Activated naive CD8-positive, alpha-beta T cell treated with anti-CD3 and anti-CD28 coated beads for 36 hours (primary cell): ENCODE data around the gene NRXN2. TPM values are rescaled to one million over a fixed set of nuclear protein-coding genes. Genes with fewer than 3 reads are reported as not detected.

Experiments
- DNase-seq: peaks from one replicate; pipeline ENCODE4 v3.0.0; 2021
- H3K27ac Mint-ChIP-seq: one replicate; pipeline ENCODE4 v1.8.0; 2022; ENCODE audit warnings: mild to moderate bottlenecking, moderate library complexity, mixed read lengths
- H3K27me3 Mint-ChIP-seq: one replicate; pipeline ENCODE4 v1.8.0; 2022; ENCODE audit warnings: mild to moderate bottlenecking, mixed read lengths
- H3K36me3 Mint-ChIP-seq: one replicate; pipeline ENCODE4 v1.8.0; 2021; ENCODE audit warnings: mild to moderate bottlenecking, mixed read lengths
- H3K4me1 Mint-ChIP-seq: one replicate; pipeline ENCODE4 v1.8.0; 2021; ENCODE audit warnings: mixed read lengths
- H3K4me3 Mint-ChIP-seq: one replicate; pipeline ENCODE4 v1.8.0; 2022; ENCODE audit warnings: mild to moderate bottlenecking, moderate library complexity, mixed read lengths
- H3K9me3 Mint-ChIP-seq: one replicate; pipeline ENCODE4 v1.8.0; 2022; ENCODE audit warnings: mixed read lengths
- total RNA-seq, 2 experiments: library from RNA; stranded (reverse); gene quantifications; one replicate each; pipeline ENCODE4 v1.2.3, GENCODE V29; 2021

Gene NRXN2
- total RNA-seq, 2 experiments from 2014 or later = 0.20 to 0.58 TPM

DNA sequence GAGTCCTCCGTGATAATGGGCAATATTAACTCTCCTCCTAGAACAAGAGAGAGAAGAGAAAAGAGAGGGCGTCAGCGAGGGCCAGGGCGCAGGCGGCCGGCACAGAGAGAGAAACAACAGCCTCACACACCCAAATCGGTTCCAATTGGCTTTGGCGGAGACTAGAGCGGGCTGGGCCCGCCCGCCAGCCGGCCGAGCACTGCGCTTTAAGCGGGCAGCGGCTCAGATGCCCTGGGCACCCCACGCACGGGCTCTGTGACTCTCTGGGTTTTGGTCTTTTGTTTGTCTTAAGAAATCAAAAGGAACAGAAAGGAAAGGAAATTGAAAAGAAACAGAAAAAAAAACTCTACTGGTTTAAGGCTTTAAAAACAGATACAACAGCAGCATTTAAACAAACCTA lies 115.0 kb downstream of the NRXN2 start:
- no peaks in the 10 kb centered on the region for H3K27me3 Mint-ChIP-seq
- H3K4me1 Mint-ChIP-seq = peaks cover 6% of the 10 kb centered on the region
- H3K4me3 Mint-ChIP-seq = no peak overlapping the region
- no peaks in the 10 kb centered on the region for H3K9me3 Mint-ChIP-seq
- no peak for DNase-seq
- no peak overlapping the region for H3K27ac Mint-ChIP-seq
- no peaks in the 10 kb centered on the region for H3K36me3 Mint-ChIP-seq

DNA sequence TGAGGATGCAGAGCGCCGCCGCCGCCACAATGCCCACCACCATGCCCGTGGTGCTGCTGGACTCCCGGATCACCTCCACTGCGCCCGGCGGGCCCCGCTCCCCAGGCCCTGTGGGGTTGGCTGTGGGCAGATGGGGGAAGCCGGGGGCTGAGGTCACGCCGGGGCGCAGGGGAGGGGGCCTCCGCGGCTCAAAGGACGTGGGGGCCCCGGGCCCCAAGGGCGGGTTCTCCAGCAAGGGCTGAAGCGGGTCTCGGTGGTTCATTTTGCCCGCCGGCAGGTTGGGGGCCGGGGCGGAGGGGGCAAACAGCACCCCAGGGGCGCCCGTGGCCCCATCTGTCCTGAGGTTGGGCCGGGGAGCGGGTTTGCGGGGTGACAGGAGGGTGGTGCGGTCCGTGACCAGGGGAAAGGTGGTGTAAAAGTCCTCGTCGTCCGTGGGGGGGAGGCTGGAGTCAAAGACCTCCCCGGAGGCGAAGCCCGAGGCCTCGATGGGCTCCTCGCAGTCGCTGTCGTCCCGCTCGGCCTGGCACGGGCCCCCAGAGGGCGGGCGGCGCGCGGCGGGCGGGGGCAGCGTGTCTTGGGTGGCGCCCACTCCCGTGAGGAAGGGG lies 115.5 kb downstream of the NRXN2 start:
- H3K27ac Mint-ChIP-seq = no peak overlapping the region
- no peaks in the 10 kb centered on the region for H3K27me3 Mint-ChIP-seq
- DNase-seq = no peak
- H3K9me3 Mint-ChIP-seq = no peaks in the 10 kb centered on the region
- H3K4me3 Mint-ChIP-seq = no peak overlapping the region
- no peaks in the 10 kb centered on the region for H3K36me3 Mint-ChIP-seq
- H3K4me1 Mint-ChIP-seq = peaks cover 6% of the 10 kb centered on the region

DNA sequence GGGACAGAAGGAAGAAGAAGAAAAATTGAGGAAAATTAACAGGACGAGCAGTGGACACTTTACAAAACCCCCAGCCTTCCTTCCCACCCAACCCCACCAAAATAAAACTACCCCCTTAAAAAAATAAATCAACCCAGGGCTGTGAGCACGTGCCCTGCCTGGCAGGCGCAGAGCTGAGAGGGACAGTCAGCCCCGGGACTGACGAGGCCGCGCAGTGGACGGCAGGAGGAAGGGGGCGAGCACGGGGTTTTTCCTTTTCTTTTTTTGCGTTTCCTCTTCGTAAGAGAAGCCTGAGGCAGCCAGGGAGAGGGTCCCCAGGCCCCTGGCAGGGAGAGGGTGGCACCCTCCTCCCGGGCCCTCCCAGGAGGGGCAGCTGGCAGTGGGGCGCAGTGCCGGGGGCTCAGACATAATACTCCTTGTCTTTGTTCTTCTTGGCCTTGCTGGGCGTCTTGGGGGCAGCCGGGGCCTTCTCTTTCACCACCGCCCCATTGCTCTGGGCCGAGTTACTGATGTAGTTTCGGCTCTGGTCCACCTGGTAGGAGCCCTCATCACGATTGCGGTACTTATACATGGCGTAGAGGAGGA lies 116.1 kb downstream of the NRXN2 start:
- H3K4me1 Mint-ChIP-seq = peaks cover 4% of the 10 kb centered on the region
- no peak overlapping the region for H3K27ac Mint-ChIP-seq
- H3K4me3 Mint-ChIP-seq = no peak overlapping the region
- DNase-seq = no peak
- no peaks in the 10 kb centered on the region for H3K9me3 Mint-ChIP-seq
- H3K27me3 Mint-ChIP-seq = no peaks in the 10 kb centered on the region
- H3K36me3 Mint-ChIP-seq = no peaks in the 10 kb centered on the region

DNA sequence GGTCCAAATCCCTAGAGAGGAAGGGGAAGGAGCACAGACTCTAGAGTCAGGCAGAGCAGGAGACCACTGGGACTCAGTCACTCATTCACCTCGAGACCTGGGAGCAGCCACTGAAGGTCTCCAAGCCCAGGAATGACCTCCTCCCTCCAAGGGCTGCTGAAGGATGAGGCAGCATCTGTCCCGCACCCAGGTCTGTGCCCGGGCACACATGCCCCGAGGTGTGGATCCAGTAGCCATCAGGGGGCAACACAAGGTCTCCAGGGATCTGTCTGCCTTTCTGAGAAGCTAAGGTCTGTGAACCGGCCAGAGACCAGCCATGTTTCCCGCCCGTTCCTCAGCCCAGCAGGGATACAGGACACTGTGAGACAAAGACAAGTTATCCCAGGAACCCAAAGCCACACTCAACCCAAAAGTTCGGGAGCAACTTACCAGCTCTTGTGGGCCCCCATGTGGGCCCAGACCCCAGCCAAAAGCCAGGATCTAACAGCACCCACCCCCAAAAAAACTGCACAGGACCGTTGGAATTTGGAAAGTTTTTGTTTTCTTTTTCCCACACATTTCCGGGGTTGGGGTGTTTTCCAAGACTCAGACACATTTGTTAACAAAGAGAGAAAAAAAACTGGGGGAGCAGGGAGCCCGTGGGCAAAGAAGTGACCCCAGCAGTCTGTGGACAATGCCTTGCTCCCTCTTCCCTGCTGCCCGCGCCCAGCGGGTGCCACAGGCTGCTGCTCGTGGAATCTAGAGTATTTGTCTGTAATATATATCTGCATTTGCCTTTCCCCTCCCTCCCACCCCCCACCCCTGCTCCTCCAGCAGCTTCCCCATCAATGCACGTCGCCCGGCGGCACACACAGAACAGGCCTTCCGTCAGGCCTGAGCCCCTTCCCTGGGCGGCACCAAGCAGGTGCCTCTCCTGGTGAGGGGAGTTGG lies 117.1 kb downstream of the NRXN2 start:
- no peak for DNase-seq
- Mint-ChIP-seq H3K9me3 (no peaks in the 10 kb centered on the region), H3K4me3 (no peak overlapping the region), H3K27ac (no peak overlapping the region), H3K36me3 (no peaks in the 10 kb centered on the region), H3K27me3 (no peaks in the 10 kb centered on the region), H3K4me1 (no peaks in the 10 kb centered on the region)

DNA sequence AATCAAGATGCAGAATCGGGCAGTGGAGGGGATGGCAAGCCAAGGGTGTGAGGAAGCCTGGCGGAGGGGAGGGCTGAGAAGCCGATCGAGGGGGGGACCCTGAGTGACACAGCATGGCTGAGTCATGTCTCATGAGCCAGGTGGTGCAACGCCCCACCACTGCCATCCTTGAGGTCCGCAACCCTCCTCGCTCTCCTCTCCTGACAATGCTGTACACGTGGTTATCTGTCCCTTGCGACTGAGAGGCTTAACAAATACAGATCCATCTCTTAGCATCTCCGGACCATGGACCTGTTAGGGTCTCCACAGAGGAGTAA lies 117.8 kb downstream of the NRXN2 start:
- Mint-ChIP-seq H3K4me1 (no peaks in the 10 kb centered on the region), H3K9me3 (no peaks in the 10 kb centered on the region), H3K36me3 (no peaks in the 10 kb centered on the region), H3K27ac (no peak overlapping the region), H3K4me3 (no peak overlapping the region), H3K27me3 (no peaks in the 10 kb centered on the region)
- DNase-seq = no peak

DNA sequence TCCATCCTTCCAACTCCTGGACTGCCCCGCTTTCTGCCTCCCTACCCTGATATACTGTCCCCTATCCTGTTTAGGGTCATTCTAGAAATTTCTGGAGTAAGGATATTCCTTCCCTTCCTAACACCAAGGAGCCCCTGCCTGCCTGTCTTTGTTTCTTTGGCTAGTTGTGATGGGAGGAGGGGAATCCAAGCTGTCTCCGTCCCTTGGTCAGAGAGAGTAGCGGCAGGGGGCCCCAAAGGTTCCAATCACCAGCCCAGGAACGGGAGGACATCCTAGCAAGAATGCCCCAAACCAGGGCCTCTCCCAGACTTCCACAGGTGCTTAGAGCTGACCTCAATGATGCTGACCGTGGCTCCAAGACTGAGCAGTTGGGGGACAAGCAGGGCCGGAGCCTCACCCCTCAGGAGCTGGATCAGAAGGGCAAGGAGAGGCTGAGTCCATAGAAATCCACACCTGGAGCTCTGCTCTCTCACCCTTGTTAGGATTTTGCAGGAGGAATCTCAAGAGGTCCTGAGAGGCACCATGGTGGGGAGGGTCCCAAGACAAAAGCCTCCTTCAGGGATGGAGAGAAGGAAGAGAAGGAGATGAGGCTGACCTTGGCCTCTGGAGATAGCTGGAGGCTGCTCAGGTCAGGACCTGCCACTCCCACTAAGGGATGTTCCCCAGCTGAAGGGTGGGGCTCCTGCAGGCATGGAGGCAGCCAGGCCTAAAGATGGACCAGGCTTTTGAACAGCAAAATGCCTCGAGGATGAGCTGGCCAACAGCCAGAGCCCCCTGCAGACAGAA lies 118.3 kb downstream of the NRXN2 start:
- no peak overlapping the region for H3K4me3 Mint-ChIP-seq
- no peaks in the 10 kb centered on the region for H3K4me1 Mint-ChIP-seq
- H3K9me3 Mint-ChIP-seq = no peaks in the 10 kb centered on the region
- no peaks in the 10 kb centered on the region for H3K36me3 Mint-ChIP-seq
- H3K27ac Mint-ChIP-seq = no peak overlapping the region
- DNase-seq = no peak
- no peaks in the 10 kb centered on the region for H3K27me3 Mint-ChIP-seq

DNA sequence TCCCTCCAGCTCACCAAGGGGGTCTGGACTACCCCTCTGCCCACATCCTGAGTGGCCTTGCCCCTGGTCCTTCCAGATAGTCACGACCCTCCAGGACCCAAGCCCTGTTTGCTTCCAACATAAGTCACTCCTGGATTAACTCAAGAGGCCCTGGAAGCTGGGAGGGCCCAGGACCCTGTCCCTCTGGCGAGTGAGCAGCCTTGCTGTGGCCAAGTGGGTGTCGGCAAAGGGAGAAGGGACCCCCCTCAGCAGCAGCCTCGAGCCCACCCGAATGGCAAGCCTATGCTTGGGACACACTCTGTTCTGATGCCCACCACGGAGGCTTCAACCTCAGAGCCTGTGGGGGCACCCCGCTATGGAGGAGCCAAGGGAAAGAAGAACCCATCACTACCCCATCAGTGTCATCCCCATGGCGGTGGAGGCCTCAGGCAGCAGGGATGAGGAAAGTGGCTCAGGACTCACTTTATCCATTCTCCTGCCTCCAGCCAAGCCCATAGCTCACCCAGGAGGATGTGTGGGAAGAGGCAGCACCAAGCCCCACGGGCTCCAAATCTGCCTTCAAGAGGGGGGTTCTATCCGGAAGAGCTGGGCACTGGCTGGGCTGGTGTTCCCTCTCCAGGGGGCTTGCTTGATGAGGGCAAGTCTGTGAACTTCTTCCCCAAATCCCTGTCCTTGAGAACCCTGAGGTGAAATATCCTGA lies 119.4 kb downstream of the NRXN2 start:
- Mint-ChIP-seq H3K27ac (no peak overlapping the region), H3K9me3 (no peaks in the 10 kb centered on the region), H3K27me3 (no peaks in the 10 kb centered on the region), H3K36me3 (no peaks in the 10 kb centered on the region), H3K4me3 (no peak overlapping the region), H3K4me1 (no peaks in the 10 kb centered on the region)
- no peak for DNase-seq

DNA sequence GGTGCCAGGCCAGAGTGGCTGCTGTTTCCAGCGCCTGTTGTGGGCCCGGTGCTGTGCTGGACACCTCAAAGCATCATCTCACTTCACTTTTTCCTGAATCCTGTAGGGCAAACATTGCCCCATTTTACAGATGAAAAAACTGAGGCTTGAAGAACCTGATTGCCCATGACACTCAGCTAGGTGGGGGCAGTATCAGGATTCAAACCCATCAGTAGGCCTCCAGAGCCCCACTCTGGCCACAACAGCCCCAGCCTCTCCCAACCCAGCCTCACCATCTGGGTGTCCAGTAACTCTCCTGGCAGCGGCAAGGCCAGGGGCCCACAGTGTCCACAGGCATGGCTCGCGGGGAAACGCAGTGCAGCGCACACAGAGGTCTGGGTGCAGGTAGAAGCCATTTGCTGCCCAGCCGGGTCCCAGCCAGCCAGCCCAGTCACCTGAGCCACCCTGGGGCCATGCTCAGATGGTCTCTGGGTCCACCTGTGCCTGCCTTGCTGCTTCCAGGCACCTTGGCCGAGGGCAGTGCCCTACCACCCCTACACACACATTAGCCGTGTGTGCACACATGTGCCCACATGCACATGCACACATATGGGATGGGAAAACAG lies 120.4 kb downstream of the NRXN2 start:
- H3K4me1 Mint-ChIP-seq = no peaks in the 10 kb centered on the region
- H3K27me3 Mint-ChIP-seq = no peaks in the 10 kb centered on the region
- no peak overlapping the region for H3K27ac Mint-ChIP-seq
- no peak for DNase-seq
- no peak overlapping the region for H3K4me3 Mint-ChIP-seq
- no peaks in the 10 kb centered on the region for H3K9me3 Mint-ChIP-seq
- no peaks in the 10 kb centered on the region for H3K36me3 Mint-ChIP-seq

DNA sequence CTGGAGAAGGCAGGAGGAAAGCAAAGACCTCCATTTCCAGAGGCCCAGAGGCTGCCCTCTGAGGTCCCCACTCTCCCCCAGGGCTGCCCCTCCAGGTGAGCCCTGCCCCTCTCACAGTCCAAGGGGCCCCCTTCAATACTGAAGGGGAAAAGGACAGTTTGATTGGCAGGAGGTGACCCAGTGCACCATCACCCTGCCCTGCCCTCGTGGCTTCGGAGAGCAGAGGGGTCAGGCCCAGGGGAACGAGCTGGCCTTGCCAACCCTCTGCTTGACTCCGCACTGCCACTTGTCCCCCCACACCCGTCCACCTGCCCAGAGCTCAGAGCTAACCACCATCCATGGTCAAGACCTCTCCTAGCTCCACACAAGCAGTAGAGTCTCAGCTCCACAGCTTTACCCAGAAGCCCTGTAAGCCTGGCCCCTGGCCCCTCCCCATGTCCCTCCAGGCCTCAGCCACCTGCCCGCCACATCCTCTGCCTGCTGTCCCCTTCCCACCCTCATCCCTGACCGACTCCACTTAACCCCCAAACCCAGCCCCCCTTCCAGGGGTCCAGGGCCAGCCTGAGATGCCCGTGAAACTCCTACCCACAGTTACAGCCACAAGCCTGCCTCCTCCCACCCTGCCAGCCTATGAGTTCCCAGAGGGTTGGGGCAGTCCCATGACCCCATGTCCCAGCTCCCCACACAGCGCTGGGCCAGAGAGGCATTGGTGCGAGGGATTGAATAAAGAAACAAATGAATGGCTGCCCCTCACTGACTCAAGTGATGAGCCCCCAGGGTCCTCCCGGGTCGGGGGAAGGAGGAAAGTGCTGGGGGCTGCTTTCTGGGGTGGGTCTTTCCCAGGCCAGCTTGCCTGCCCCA lies 121.2 kb downstream of the NRXN2 start:
- no peaks in the 10 kb centered on the region for H3K9me3 Mint-ChIP-seq
- H3K4me3 Mint-ChIP-seq = no peak overlapping the region
- no peak overlapping the region for H3K27ac Mint-ChIP-seq
- no peak for DNase-seq
- H3K27me3 Mint-ChIP-seq = no peaks in the 10 kb centered on the region
- H3K36me3 Mint-ChIP-seq = no peaks in the 10 kb centered on the region
- no peaks in the 10 kb centered on the region for H3K4me1 Mint-ChIP-seq

DNA sequence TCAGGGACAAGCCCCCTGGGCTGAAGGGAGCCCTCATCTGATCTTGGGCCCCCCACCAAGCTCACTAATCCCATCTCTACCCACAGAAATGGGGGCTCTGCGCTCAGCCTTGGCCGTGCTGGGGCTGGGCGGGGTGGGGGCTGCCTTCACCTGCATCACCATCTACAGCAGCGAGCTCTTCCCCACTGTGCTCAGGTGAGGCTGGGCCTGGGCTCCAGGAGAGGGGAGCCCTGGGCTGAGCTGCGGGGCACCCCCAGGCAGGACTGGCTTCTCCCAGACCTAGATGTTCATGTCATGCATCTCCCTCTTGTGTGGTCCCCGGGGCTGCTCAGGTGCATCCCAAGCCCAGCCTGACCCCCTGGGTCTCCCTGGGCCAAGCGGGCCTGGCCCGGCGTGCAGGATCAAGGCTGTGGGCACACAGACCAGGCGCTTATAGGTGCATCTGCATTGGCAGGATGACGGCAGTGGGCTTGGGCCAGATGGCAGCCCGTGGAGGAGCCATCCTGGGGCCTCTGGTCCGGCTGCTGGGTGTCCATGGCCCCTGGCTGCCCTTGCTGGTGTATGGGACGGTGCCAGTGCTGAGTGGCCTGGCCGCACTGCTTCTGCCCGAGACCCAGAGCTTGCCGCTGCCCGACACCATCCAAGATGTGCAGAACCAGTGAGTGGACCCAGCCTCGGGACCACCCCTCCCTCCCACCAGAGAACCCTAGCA lies 122.6 kb downstream of the NRXN2 start:
- H3K4me3 Mint-ChIP-seq = no peak overlapping the region

DNA sequence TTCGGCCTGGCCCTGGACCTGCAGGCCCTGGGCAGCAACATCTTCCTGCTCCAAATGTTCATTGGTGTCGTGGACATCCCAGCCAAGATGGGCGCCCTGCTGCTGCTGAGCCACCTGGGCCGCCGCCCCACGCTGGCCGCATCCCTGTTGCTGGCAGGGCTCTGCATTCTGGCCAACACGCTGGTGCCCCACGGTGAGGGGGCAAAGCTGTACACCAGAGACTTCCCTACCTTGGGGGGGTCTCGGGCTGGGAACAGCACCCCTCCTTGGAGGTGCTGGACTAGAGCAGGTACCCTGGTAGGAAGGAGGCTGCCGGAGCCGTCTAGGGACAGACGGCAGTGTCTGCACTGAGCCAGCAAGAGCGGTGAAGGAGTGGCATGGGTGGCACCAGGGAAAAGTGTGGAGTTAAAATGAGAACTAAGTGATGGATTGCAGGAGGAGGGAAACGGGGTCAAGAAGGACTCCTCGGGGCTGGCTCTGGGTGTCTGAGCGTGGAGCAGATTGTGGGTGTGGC lies 123.2 kb downstream of the NRXN2 start:
- no peaks in the 10 kb centered on the region for H3K4me1 Mint-ChIP-seq
- H3K36me3 Mint-ChIP-seq = no peaks in the 10 kb centered on the region
- H3K9me3 Mint-ChIP-seq = no peaks in the 10 kb centered on the region
- H3K4me3 Mint-ChIP-seq = no peak overlapping the region
- no peak overlapping the region for H3K27ac Mint-ChIP-seq
- H3K27me3 Mint-ChIP-seq = no peaks in the 10 kb centered on the region
- DNase-seq = no peak

More for the DNA sequence above, 122.6 kb downstream of the NRXN2 start:
- Mint-ChIP-seq H3K36me3 (no peaks in the 10 kb centered on the region), H3K4me1 (no peaks in the 10 kb centered on the region), H3K27ac (no peak overlapping the region), H3K27me3 (no peaks in the 10 kb centered on the region), H3K9me3 (no peaks in the 10 kb centered on the region)
- no peak for DNase-seq

DNA sequence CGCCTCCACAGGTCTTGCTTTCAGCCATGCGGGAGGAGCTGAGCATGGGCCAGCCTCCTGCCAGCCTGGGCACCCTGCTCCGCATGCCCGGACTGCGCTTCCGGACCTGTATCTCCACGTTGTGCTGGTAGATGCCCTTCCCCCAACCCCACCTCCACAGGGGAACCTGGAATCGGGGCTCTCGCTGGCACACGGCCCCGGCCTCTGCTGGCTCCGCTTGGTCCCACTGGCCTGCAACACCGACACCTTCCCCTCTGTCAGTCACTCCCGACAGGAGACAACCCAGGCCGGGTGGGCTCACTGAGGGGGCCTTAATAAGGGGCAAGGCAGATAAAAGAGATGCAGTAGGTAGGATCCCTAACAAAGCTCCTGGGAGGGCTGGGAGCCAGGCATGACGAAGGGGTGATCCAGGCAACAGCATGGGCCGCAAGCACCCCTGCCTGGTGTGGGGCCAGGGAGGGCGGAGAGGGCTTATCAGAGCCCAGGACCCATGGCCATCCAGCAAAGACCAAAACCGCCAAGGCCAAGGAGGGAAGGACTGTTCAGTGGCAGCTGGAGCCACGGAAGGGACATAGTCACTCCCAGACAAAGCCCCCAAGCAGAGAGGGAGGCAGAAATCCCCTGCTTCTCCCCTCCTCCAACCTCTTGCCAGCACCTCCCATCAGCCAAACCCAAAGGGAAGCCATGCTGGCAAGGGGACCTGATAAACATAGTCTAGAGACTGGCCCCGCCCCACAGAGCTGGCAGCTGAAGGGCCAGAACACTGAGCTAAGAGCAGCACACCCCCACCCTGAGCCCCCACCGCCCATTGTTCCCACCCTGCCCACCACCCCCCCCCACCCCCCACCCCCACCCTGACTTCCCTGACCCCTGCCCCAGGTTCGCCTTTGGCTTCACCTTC lies 124.0 kb downstream of the NRXN2 start:
- H3K4me1 Mint-ChIP-seq = no peaks in the 10 kb centered on the region
- no peak overlapping the region for H3K27ac Mint-ChIP-seq
- no peak overlapping the region for H3K4me3 Mint-ChIP-seq
- no peak for DNase-seq
- H3K36me3 Mint-ChIP-seq = no peaks in the 10 kb centered on the region
- no peaks in the 10 kb centered on the region for H3K9me3 Mint-ChIP-seq
- H3K27me3 Mint-ChIP-seq = no peaks in the 10 kb centered on the region
